Gastrocnemius medialis (tissue), 4 donors: ENCODE results near the gene PTPN11. TPM values are rescaled to one million over a fixed set of nuclear protein-coding genes. Genes with fewer than 3 reads are reported as not detected.

Source experiments
- ATAC-seq, 2 donors: fragments of 150-250 bp; one replicate each; pipeline ENCODE4 v1.9.1; 2016
- DNase-seq, 2 donors: peaks; one replicate each; pipeline ENCODE4 v3.0.0-alpha.2; 2019
- H3K27ac ChIP-seq, 4 donors: fragments of 200-600 bp; sonication (generic); 1 replicate in 1 of 4; 2 replicates in 3 of 4; pipeline ENCODE4 v1.5.1; 2016 to 2018; ENCODE audit warnings: mild to moderate bottlenecking in 2 of 4, moderate library complexity in 1 of 4
- H3K27me3 ChIP-seq, 3 donors: fragments of 200-600 bp; sonication (generic) in 2 of 3; 1 replicate in 1 of 3; 2 replicates in 2 of 3; pipeline versions ENCODE4 v1.5.1 to v1.6.0; 2016 to 2019; ENCODE audit warnings: mild to moderate bottlenecking in 1 of 3, moderate library complexity in 1 of 3
- H3K36me3 ChIP-seq, 2 donors: fragments of 200-600 bp; sonication (generic) in 1 of 2; one replicate each; pipeline ENCODE4 v1.5.1; 2017 to 2018
- H3K4me1 ChIP-seq, 2 donors: fragments of 200-600 bp; sonication (generic) in 1 of 2; one replicate each; pipeline ENCODE4 v1.5.1; 2016 to 2017; ENCODE audit warnings: mild to moderate bottlenecking in 2 of 2
- H3K4me3 ChIP-seq, 4 donors: fragments of 200-600 bp; sonication (generic) in 3 of 4; 1 replicate in 1 of 4; 2 replicates in 3 of 4; pipeline ENCODE4 v1.5.1; 2016 to 2019; ENCODE audit warnings: mild to moderate bottlenecking in 2 of 4
- H3K9me3 ChIP-seq, 3 donors: fragments of 200-600 bp; sonication (generic) in 2 of 3; 1 replicate in 1 of 3; 2 replicates in 2 of 3; pipeline ENCODE4 v1.5.1; 2016 to 2019
- POLR2A ChIP-seq, 2 donors: fragments of 450-650 bp; IDR thresholded peaks; one replicate each; pipeline ENCODE4 v1.6.1; 2017; ENCODE audit warnings: antibody characterized with exemption in 2 of 2, mild to moderate bottlenecking in 2 of 2, moderate library complexity in 2 of 2
- in situ Hi-C, 4 donors: fragments of 200-750 bp; cut with MboI; loops; one replicate each; pipeline versions ENCODE4 v1.15.0 to v1.8.0; 2017; ENCODE audit warnings: low sequenced_read_pairs in 4 of 4
- intact Hi-C: fragments of 100-400 bp; cut with DNase I; formaldehyde crosslinking; loops from one replicate; pipeline ENCODE4 v1.15.1; 2023; ENCODE audit warnings: low total_unique reads
- total RNA-seq, 4 donors: library from RNA; depleted of rRNA; stranded (reverse); fragments of >200 nt; gene quantifications; one replicate each; pipeline versions ENCODE4 v1.1.0 to v1.2.3, GENCODE V29; 2016
- TF ChIP-seq, protein P1 (sequence below), 5 experiments: fragments of 450-650 bp in 3 of 5; fragments of 200-600 bp in 2 of 5; sonication (generic) in 2 of 5; IDR thresholded peaks in 4 of 5; conservative IDR thresholded peaks in 1 of 5; 1 replicate in 4 of 5; 2 replicates in 1 of 5; pipeline ENCODE4 v1.5.1; 2016 to 2019; ENCODE audit warnings: antibody characterized with exemption in 5 of 5, mild to moderate bottlenecking in 3 of 5, moderate library complexity in 3 of 5

PTPN11 gene
- total RNA-seq, 4 donors from 2014 or later = 112 to 235 (median 163) TPM

- no peaks in the 10 kb centered on the region for H3K36me3 ChIP-seq
- no peak overlapping the region for H3K27ac ChIP-seq
- ATAC-seq (no peak), DNase-seq (no peak)
- no peak overlapping the region for H3K4me3 ChIP-seq
- no peaks in the 10 kb centered on the region for H3K4me1 ChIP-seq
- no peak for TF ChIP-seq POLR2A (IDR thresholded peaks at IDR 0.05)
- TF ChIP-seq, protein P1, sequence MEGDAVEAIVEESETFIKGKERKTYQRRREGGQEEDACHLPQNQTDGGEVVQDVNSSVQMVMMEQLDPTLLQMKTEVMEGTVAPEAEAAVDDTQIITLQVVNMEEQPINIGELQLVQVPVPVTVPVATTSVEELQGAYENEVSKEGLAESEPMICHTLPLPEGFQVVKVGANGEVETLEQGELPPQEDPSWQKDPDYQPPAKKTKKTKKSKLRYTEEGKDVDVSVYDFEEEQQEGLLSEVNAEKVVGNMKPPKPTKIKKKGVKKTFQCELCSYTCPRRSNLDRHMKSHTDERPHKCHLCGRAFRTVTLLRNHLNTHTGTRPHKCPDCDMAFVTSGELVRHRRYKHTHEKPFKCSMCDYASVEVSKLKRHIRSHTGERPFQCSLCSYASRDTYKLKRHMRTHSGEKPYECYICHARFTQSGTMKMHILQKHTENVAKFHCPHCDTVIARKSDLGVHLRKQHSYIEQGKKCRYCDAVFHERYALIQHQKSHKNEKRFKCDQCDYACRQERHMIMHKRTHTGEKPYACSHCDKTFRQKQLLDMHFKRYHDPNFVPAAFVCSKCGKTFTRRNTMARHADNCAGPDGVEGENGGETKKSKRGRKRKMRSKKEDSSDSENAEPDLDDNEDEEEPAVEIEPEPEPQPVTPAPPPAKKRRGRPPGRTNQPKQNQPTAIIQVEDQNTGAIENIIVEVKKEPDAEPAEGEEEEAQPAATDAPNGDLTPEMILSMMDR (IDR thresholded peaks at IDR 0.05 in 4 of 5, conservative IDR thresholded peaks at IDR 0.05 in 1 of 5) = no peak
- intact Hi-C loops (no loop called here), in situ Hi-C loops (no loop called here)
- no peaks in the 10 kb centered on the region for H3K27me3 ChIP-seq
- no peaks in the 10 kb centered on the region for H3K9me3 ChIP-seq
These were observed 137.0 kb downstream of the PTPN11 start for GRCh38 chr12:112555621-112556233.

DNA sequence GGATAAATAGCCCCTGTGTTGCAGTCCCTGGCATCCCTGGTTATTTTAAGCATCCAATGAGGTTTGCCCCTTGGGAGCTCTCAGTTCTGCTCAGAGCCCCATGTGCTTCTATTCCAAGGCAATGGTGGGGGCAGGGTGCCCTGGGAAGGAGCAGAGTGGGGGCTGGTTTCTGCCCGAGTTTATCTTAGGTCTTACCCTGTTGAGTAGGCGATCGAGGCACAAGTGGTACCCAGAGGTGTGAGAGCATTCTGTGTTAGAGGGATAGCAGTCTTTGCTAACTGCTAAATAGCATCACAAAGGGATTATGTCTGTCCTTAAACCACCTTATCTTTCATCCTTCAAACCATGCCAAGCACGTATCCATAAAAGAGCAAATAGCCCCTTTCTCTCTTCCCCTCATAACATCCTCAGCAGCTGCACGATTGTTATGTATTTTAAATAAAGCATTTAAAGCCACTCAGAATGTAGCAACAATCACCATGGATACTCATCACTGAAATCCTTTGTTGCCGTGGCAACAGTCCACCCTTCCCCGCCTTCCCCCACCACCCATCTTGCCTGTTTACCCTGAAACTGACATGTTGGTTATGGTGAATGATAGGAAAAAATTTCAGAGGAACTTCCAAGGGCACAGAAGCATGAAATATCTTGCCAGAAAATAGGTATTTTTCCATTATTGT lies 139.3 kb downstream of the PTPN11 start:
- DNase-seq (no peak), ATAC-seq (no peak)
- H3K27me3 ChIP-seq = no peaks in the 10 kb centered on the region
- in situ Hi-C loops (no loop called here), intact Hi-C loops (no loop called here)
- TF ChIP-seq POLR2A (IDR thresholded peaks at IDR 0.05) = no peak
- TF ChIP-seq, protein P1 (IDR thresholded peaks at IDR 0.05 in 4 of 5, conservative IDR thresholded peaks at IDR 0.05 in 1 of 5) = no peak
- H3K4me1 ChIP-seq = no peaks in the 10 kb centered on the region
- H3K36me3 ChIP-seq = no peaks in the 10 kb centered on the region
- no peak overlapping the region for H3K4me3 ChIP-seq
- H3K9me3 ChIP-seq = no peaks in the 10 kb centered on the region
- H3K27ac ChIP-seq = no peak overlapping the region

Other genes with a start within 250 kb of the PTPN11 start
- 10 to 100 TPM; 12.9 to 23.3 (median 16.8) TPM for gene HECTD4, start 36.5 kb upstream of the PTPN11 start, total RNA-seq
- gene RPL6, start 9.3 kb upstream of the PTPN11 start, total RNA-seq = 1,000 to 10,000 TPM in 3 of 4 donors, 100 to 1,000 TPM in 1; 915 to 1,203 (median 1,138) TPM